Measurements from ENCODE around the gene DESI1.
A peak's percentile ranks its signal among the peaks of the same experiment; 100 is the strongest.

Gene DESI1

DNA sequence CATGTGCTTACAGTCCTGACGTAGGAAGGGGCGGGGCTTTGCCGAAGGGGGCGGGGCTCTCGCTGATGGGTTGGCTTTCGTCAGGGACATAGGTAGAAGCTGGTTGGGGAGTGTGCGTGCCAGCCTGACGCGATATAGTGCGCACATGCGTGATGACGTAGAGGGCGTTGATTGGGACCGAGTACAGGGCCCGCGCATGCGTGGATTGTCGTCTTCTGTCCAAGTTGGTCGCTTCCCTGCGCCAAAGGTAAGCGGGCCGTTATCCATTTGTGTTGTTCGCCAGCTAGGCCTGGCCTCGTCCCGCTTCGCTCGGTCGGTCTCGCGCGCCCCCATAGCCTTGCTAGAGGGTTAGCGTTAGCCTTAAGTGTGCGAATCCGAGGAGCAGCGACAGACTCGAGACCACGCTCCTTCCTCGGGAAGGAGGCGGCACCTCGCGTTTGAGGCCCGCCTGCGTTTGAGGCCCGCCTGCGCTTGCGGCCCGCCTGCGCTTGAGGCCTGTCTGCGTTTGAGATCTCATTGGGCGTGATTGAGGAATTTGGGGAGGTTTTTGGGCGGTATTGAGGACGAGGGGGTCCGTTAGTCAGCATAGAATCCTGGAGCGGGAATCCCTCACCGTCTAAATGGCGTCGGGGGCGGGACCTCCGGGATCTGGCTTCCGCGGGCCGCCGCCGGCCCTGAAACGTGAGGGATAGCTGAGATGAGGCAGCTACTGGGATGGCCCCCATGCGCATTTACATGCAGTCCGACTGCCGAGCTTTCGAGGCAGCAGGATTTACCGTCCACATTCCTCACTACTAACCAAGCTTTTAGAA lies 462 bp upstream of the DESI1 start, which contains the start of gene XRCC6:
TSS of gene XRCC6 (plus strand) at position 197 of the 812 bp plus-strand sequence. CDS start 710 bp downstream, outside the sequence.
- peaks cover 38% of the 10 kb centered on the region for H3K4me1 ChIP-seq (ENCODE audit: insufficient read depth, low read length, severe bottlenecking)
- peak within 1 kb of the TSS; percentile 75 for H3K27ac ChIP-seq (ENCODE audit: low read depth, low read length, poor library complexity, severe bottlenecking)
- no peaks in the 10 kb centered on the region for H3K9me3 ChIP-seq (ENCODE audit: low read length)
- TF ChIP-seq EZH2 (IDR thresholded peaks at IDR 0.05; ENCODE audit: borderline replicate concordance, low read length) = no peak
- TF ChIP-seq, protein P1, sequence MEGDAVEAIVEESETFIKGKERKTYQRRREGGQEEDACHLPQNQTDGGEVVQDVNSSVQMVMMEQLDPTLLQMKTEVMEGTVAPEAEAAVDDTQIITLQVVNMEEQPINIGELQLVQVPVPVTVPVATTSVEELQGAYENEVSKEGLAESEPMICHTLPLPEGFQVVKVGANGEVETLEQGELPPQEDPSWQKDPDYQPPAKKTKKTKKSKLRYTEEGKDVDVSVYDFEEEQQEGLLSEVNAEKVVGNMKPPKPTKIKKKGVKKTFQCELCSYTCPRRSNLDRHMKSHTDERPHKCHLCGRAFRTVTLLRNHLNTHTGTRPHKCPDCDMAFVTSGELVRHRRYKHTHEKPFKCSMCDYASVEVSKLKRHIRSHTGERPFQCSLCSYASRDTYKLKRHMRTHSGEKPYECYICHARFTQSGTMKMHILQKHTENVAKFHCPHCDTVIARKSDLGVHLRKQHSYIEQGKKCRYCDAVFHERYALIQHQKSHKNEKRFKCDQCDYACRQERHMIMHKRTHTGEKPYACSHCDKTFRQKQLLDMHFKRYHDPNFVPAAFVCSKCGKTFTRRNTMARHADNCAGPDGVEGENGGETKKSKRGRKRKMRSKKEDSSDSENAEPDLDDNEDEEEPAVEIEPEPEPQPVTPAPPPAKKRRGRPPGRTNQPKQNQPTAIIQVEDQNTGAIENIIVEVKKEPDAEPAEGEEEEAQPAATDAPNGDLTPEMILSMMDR (IDR thresholded peaks at IDR 0.05; ENCODE audit: low read length) = no peak
- no peaks in the 10 kb centered on the region for H3K9me2 ChIP-seq (ENCODE audit: low read depth, low read length)
- peak within 1 kb of the TSS; percentile 71 for H3K4me3 ChIP-seq (ENCODE audit: low read depth, low read length, poor library complexity, severe bottlenecking)
- peak within 1 kb of the TSS; percentile 97 for H3K9ac ChIP-seq (ENCODE audit: low read length)
- H3K36me3 ChIP-seq (ENCODE audit: insufficient read depth, low read length) = peaks cover 33% of the 10 kb centered on the region
- H2AFZ ChIP-seq (ENCODE audit: low read length) = no peak within 1 kb of the TSS
- no peaks in the 10 kb centered on the region for H4K20me1 ChIP-seq (ENCODE audit: insufficient read depth, low read length)
- H3K27me3 ChIP-seq (ENCODE audit: insufficient read depth, low read length) = no peaks in the 10 kb centered on the region
- H3K79me2 ChIP-seq (ENCODE audit: insufficient read depth, low read length) = peaks cover 52% of the 10 kb centered on the region
- H3K4me2 ChIP-seq (ENCODE audit: low read length) = peak within 1 kb of the TSS; percentile 97
- H3F3A ChIP-seq (ENCODE audit: insufficient read depth, low read length) = no peaks in the 10 kb centered on the region

DNA sequence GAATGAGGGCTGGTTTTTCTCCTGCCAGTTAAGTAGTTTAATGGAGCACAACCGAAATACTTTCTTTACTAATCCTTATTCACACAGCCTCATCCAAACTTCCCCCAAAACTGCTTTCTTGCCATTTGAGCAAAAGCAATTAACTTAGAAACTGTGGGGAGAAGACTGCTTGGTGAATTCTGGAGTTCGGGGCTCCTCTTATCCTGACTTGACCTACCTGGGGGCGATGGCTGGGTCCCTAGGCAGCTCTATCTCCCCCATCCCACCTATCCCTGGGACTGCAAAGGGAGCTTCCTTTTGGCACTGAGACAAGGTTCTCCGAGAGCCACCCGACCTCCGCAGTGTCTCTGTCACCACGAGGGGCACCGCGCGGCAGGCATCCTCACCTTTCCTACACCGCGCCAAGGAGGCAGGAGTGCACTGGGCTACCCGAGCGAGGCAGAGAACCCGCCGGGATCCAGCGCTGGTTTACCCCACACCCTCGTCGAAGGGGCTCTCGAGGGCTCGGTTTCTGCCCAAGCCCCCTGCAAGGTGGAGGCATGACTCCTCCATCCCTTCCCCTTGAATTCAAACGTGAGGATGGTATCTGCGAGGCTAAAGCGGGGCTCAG lies 759 bp downstream of the DESI1 start:
- H3K79me2 ChIP-seq (ENCODE audit: insufficient read depth, low read length) = peaks cover 61% of the 10 kb centered on the region
- H3K36me3 ChIP-seq (ENCODE audit: insufficient read depth, low read length) = peaks cover 28% of the 10 kb centered on the region
- H3K9ac ChIP-seq (ENCODE audit: low read length) = peak overlapping the region; percentile 97
- no peak overlapping the region for H2AFZ ChIP-seq (ENCODE audit: low read length)
- H3F3A ChIP-seq (ENCODE audit: insufficient read depth, low read length) = no peaks in the 10 kb centered on the region
- H3K27me3 ChIP-seq (ENCODE audit: insufficient read depth, low read length) = no peaks in the 10 kb centered on the region
- peaks cover 38% of the 10 kb centered on the region for H3K4me1 ChIP-seq (ENCODE audit: insufficient read depth, low read length, severe bottlenecking)
- no peaks in the 10 kb centered on the region for H3K9me3 ChIP-seq (ENCODE audit: low read length)
- TF ChIP-seq, protein P1 (IDR thresholded peaks at IDR 0.05; ENCODE audit: low read length) = no peak; the same call in 1 of the 2 replicates
- no peak for TF ChIP-seq EZH2 (IDR thresholded peaks at IDR 0.05; ENCODE audit: borderline replicate concordance, low read length)
- H3K4me3 ChIP-seq (ENCODE audit: low read depth, low read length, poor library complexity, severe bottlenecking) = peak overlapping the region; percentile 71
- no peaks in the 10 kb centered on the region for H4K20me1 ChIP-seq (ENCODE audit: insufficient read depth, low read length)
- H3K9me2 ChIP-seq (ENCODE audit: low read depth, low read length) = no peaks in the 10 kb centered on the region
- peak overlapping the region; percentile 75 for H3K27ac ChIP-seq (ENCODE audit: low read depth, low read length, poor library complexity, severe bottlenecking)
- H3K4me2 ChIP-seq (ENCODE audit: low read length) = peak overlapping the region; percentile 97

DNA sequence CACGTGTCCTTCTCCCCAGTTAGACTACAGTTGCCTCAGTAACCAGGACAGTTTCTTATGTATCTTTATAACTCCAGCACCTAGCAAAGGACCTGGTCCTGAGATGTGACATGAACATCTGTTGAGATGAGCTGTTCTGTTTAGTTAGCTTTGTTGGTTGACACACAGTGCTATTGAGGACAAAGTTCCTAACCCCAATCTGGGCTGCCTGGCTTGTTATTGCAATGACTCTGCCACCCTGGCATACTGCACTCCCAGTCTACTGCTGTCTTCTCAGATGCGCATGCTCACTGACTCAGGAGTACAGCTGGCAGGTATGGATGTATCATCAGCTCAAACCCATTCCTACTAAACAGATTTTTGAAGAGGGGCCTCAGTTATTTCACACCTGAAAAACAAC lies 7.4 kb downstream of the DESI1 start:
- H3K27ac ChIP-seq (ENCODE audit: low read depth, low read length, poor library complexity, severe bottlenecking) = no peak overlapping the region
- H3K4me3 ChIP-seq (ENCODE audit: low read depth, low read length, poor library complexity, severe bottlenecking) = no peak overlapping the region
- peaks cover 16% of the 10 kb centered on the region for H3K4me1 ChIP-seq (ENCODE audit: insufficient read depth, low read length, severe bottlenecking)
- no peaks in the 10 kb centered on the region for H3K9me2 ChIP-seq (ENCODE audit: low read depth, low read length)
- H3K9ac ChIP-seq (ENCODE audit: low read length) = no peak overlapping the region
- no peaks in the 10 kb centered on the region for H4K20me1 ChIP-seq (ENCODE audit: insufficient read depth, low read length)
- peaks cover 22% of the 10 kb centered on the region for H3K36me3 ChIP-seq (ENCODE audit: insufficient read depth, low read length)
- no peak overlapping the region for H3K4me2 ChIP-seq (ENCODE audit: low read length)
- H3K27me3 ChIP-seq (ENCODE audit: insufficient read depth, low read length) = no peaks in the 10 kb centered on the region
- no peak overlapping the region for H2AFZ ChIP-seq (ENCODE audit: low read length)
- peaks cover 27% of the 10 kb centered on the region for H3K79me2 ChIP-seq (ENCODE audit: insufficient read depth, low read length)
- no peaks in the 10 kb centered on the region for H3F3A ChIP-seq (ENCODE audit: insufficient read depth, low read length)
- TF ChIP-seq, protein P1 (IDR thresholded peaks at IDR 0.05; ENCODE audit: low read length) = no peak
- TF ChIP-seq EZH2 (IDR thresholded peaks at IDR 0.05; ENCODE audit: borderline replicate concordance, low read length) = no peak
- H3K9me3 ChIP-seq (ENCODE audit: low read length) = no peaks in the 10 kb centered on the region
